Gastroesophageal sphincter (tissue), 4 donors: ENCODE data around the gene LLGL1. TPM values are rescaled to one million over a fixed set of nuclear protein-coding genes. Genes with fewer than 3 reads are reported as not detected.

Experiments used
- ATAC-seq: fragments of 150-250 bp; one replicate; pipeline ENCODE4 v1.9.1; 2016; ENCODE audit warnings: mild to moderate bottlenecking, moderate library complexity
- H3K27ac ChIP-seq, 4 donors: fragments of 200-600 bp; sonication (generic) in 3 of 4; 1 replicate in 3 of 4; 2 replicates in 1 of 4; pipeline ENCODE4 v1.5.1; 2016 to 2019
- H3K27me3 ChIP-seq: fragments of 200-600 bp; sonication (generic); one replicate; pipeline ENCODE4 v1.5.1; 2019
- H3K36me3 ChIP-seq, 2 donors: fragments of 200-600 bp; sonication (generic); one replicate each; pipeline ENCODE4 v1.5.1; 2019; ENCODE audit warnings: control low read depth in 1 of 2
- H3K4me1 ChIP-seq, 3 donors: fragments of 200-600 bp; sonication (generic); 1 replicate in 2 of 3; 2 replicates in 1 of 3; pipeline ENCODE4 v1.5.1; 2016 to 2019; ENCODE audit warnings: control low read depth in 2 of 3
- H3K4me3 ChIP-seq, 2 donors: fragments of 200-600 bp; sonication (generic); one replicate each; pipeline ENCODE4 v1.5.1; 2019; ENCODE audit warnings: mild to moderate bottlenecking in 1 of 2, moderate library complexity in 1 of 2
- H3K9me3 ChIP-seq, 3 donors: fragments of 200-600 bp; sonication (generic); one replicate each; pipeline ENCODE4 v1.5.1; 2017 to 2019; ENCODE audit warnings: control low read depth in 2 of 3
- EP300 ChIP-seq: sonication (generic); formaldehyde crosslinking; IDR thresholded peaks from one replicate; pipeline ENCODE4 v1.6.1; 2017; ENCODE audit warnings: antibody characterized with exemption, mild to moderate bottlenecking
- POLR2A ChIP-seq, 2 donors: fragments of 450-650 bp; IDR thresholded peaks; one replicate each; pipeline ENCODE4 v1.6.1; 2017; ENCODE audit warnings: antibody characterized with exemption in 2 of 2, mild to moderate bottlenecking in 2 of 2, moderate library complexity in 1 of 2
- POLR2AphosphoS5 ChIP-seq: sonication (generic); formaldehyde crosslinking; IDR thresholded peaks from one replicate; pipeline ENCODE4 v1.6.1; 2017; ENCODE audit warnings: antibody characterized with exemption
- whole genome bisulfite sequencing, 2 donors: methylation state at CpG; one replicate each; pipeline ENCODE4 v1.1.5; 2018; ENCODE audit warnings: low coverage in 1 of 2; 5-methylcytosine and 5-hydroxymethylcytosine counted together
- total RNA-seq, 4 donors: library from RNA; depleted of rRNA; stranded (reverse); fragments of >200 nt; gene quantifications; one replicate each; pipeline ENCODE4 v1.1.0, GENCODE V29; 2016
- TF ChIP-seq, protein P1 (sequence below), 4 experiments: fragments of 200-600 bp in 2 of 4; fragments of 450-650 bp in 2 of 4; sonication (generic) in 1 of 4; IDR thresholded peaks; one replicate each; pipeline ENCODE4 v1.5.1; 2017 to 2019; ENCODE audit warnings: antibody characterized with exemption in 4 of 4, mild to moderate bottlenecking in 2 of 4, moderate library complexity in 2 of 4

Gene LLGL1
- total RNA-seq, 4 donors from 2014 or later, result 16.7 to 31.7 (median 22.1) TPM

DNA sequence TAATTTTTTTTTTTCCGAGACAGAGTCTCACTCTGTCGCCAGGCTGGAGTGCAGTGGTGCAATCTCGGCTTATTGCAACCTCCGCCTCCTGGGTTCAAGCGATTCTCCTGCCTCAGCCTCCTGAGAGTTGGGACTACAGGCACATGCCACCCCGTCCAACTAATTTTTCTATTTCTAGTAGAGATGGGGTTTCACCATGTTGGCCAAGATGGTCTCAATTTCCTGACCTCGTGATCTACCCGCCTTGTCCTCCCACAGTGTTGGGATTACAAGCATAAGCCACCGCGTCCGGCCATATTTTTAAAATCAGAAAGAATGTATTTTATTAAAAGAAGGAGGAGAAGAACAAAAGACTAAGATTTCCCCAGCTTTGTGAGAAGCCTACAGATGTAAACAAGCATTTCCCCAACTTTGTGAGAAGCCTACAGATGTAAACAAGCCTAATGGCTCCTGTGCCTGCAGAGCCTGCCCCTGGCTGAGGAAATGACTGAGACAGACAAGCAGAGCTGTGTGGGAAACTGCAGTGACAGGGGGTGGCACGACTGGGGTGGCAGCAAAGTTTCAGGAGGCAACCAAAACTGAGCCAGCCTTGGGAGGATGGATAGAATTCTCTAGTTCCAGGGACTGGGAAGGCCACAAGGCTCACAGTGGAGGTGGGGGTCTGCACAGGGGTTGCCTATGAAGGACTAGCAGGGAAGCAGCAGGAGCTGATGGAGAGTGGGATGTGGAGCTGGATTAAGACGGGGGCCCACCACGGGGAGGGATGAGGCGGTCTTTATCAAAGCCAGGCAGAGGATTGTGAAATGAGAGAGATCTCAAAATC lies 66.5 kb downstream of the LLGL1 start:
- Histone ChIP-seq H3K4me1 (no peaks in the 10 kb centered on the region), H3K36me3 (peaks cover 0 to 100% of the 10 kb centered on the region in 2 donors), H3K9me3 (no peaks in the 10 kb centered on the region), H3K27ac (no peak overlapping the region), H3K27me3 (no peaks in the 10 kb centered on the region), H3K4me3 (no peak overlapping the region)
- WGBS, 2 donors, result 94% methylated on average over 13 to 15 of the region's 15 CpGs
- no peak for ATAC-seq
- TF ChIP-seq EP300 (no peak), POLR2A (IDR thresholded peaks at IDR 0.05) (no peak), POLR2AphosphoS5 (no peak)
- TF ChIP-seq, protein P1, sequence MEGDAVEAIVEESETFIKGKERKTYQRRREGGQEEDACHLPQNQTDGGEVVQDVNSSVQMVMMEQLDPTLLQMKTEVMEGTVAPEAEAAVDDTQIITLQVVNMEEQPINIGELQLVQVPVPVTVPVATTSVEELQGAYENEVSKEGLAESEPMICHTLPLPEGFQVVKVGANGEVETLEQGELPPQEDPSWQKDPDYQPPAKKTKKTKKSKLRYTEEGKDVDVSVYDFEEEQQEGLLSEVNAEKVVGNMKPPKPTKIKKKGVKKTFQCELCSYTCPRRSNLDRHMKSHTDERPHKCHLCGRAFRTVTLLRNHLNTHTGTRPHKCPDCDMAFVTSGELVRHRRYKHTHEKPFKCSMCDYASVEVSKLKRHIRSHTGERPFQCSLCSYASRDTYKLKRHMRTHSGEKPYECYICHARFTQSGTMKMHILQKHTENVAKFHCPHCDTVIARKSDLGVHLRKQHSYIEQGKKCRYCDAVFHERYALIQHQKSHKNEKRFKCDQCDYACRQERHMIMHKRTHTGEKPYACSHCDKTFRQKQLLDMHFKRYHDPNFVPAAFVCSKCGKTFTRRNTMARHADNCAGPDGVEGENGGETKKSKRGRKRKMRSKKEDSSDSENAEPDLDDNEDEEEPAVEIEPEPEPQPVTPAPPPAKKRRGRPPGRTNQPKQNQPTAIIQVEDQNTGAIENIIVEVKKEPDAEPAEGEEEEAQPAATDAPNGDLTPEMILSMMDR (IDR thresholded peaks at IDR 0.05), result no peak

Other genes with a start within 250 kb of the LLGL1 start
- 10 to 100 TPM in 3 of 4 donors, 1 to 10 TPM in 1; 8.3 to 19.9 (median 12.3) TPM for gene ATPAF2, start 186.5 kb upstream of the LLGL1 start, total RNA-seq
- 10 to 100 TPM; 22.8 to 44.8 (median 33.9) TPM for gene GID4, start 186.2 kb upstream of the LLGL1 start, total RNA-seq
- 10 to 100 TPM; 27.4 to 43.7 (median 33.9) TPM for gene DRG2, start 137.7 kb upstream of the LLGL1 start, total RNA-seq
- 1 to 10 TPM in 1 of 4 donors, under 1 TPM in 3; 0.59 to 1.2 (median 0.70) TPM for gene MYO15A, start 116.9 kb upstream of the LLGL1 start, total RNA-seq
- 100 to 1,000 TPM; 123 to 207 (median 131) TPM for gene ALKBH5, start 41.8 kb upstream of the LLGL1 start, total RNA-seq
- gene FLII, start 33.1 kb downstream of the LLGL1 start, total RNA-seq, result 100 to 1,000 TPM; 283 to 543 (median 310) TPM
- 10 to 100 TPM; 10.8 to 19.0 (median 12.5) TPM for gene MIEF2, start 35.0 kb downstream of the LLGL1 start, total RNA-seq
- 10 to 100 TPM; 19.6 to 49.7 (median 26.8) TPM for gene TOP3A, start 89.4 kb downstream of the LLGL1 start, total RNA-seq
- gene SMCR8, start 89.7 kb downstream of the LLGL1 start, total RNA-seq, result 10 to 100 TPM; 14.0 to 20.0 (median 14.9) TPM
- 10 to 100 TPM; 16.3 to 30.3 (median 21.1) TPM for gene SHMT1, start 137.9 kb downstream of the LLGL1 start, total RNA-seq
- not detected for gene EVPLL, start 152.1 kb downstream of the LLGL1 start, total RNA-seq